Measurements from ENCODE around the gene GNG5. TPM values are rescaled to one million over a fixed set of nuclear protein-coding genes. Genes with fewer than 3 reads are reported as not detected.
"Not testable (repeated sequence)": the region's sequence is repeated elsewhere in the genome, so short reads cannot be mapped to it uniquely, and the experiment has no call there.

GNG5 gene
- 180 and 183 TPM in 2 replicates for total RNA-seq

- peak; percentile 61 for DNase-seq (ENCODE audit: extremely low read depth, low read depth, low spot score)
Measured at GRCh38 chr1:84506002-84506728, at the start of gene GNG5, which contains the start of gene SPATA1. Gene GNG5 (minus strand): TSS chr1:84506581. CDS start chr1:84506091, 490 bp downstream. Gene SPATA1 (plus strand): TSS chr1:84506386. CDS start chr1:84516360, 9,974 bp downstream.

GRCh38 chr1:84550826-84551225, 44.4 kb upstream of the GNG5 start:
- no peak for DNase-seq (ENCODE audit: extremely low read depth, low read depth, low spot score)

GRCh38 chr1:84541679-84542078, 35.3 kb upstream of the GNG5 start:
- no peak for DNase-seq (ENCODE audit: extremely low read depth, low read depth, low spot score)

GRCh38 chr1:84540759-84541158, 34.4 kb upstream of the GNG5 start:
- no peak for DNase-seq (ENCODE audit: extremely low read depth, low read depth, low spot score)

- DNase-seq (ENCODE audit: extremely low read depth, low read depth, low spot score): no peak
Measured at GRCh38 chr1:84539972-84540371, 33.6 kb upstream of the GNG5 start.

GRCh38 chr1:84538599-84538998, 32.2 kb upstream of the GNG5 start:
- no peak for DNase-seq (ENCODE audit: extremely low read depth, low read depth, low spot score)

- no peak for DNase-seq (ENCODE audit: extremely low read depth, low read depth, low spot score)
Measured at GRCh38 chr1:84525779-84526178, 19.4 kb upstream of the GNG5 start.

GRCh38 chr1:84524590-84524989, 18.2 kb upstream of the GNG5 start:
- no peak for DNase-seq (ENCODE audit: extremely low read depth, low read depth, low spot score)

- DNase-seq (ENCODE audit: extremely low read depth, low read depth, low spot score): no peak
Measured at GRCh38 chr1:84510668-84511067, 4.3 kb upstream of the GNG5 start.

GRCh38 chr1:84510165-84510564, 3.8 kb upstream of the GNG5 start:
- no peak for DNase-seq (ENCODE audit: extremely low read depth, low read depth, low spot score)

GRCh38 chr1:84509029-84509428, 2.6 kb upstream of the GNG5 start:
- DNase-seq (ENCODE audit: extremely low read depth, low read depth, low spot score): no peak

GRCh38 chr1:84508510-84508909, 2.1 kb upstream of the GNG5 start:
- DNase-seq (ENCODE audit: extremely low read depth, low read depth, low spot score): no peak

- not testable (repeated sequence) for DNase-seq (ENCODE audit: extremely low read depth, low read depth, low spot score)
Measured at GRCh38 chr1:84507887-84508286, 1.5 kb upstream of the GNG5 start.

- DNase-seq (ENCODE audit: extremely low read depth, low read depth, low spot score): peak; percentile 7
Measured at GRCh38 chr1:84506729-84507453, 510 bp upstream of the GNG5 start.

GRCh38 chr1:84505493-84506001, 834 bp downstream of the GNG5 start:
- no peak for DNase-seq (ENCODE audit: extremely low read depth, low read depth, low spot score)

- peak; percentile 7 for DNase-seq (ENCODE audit: extremely low read depth, low read depth, low spot score)
Measured at GRCh38 chr1:84504580-84505492, 1.5 kb downstream of the GNG5 start.

- DNase-seq (ENCODE audit: extremely low read depth, low read depth, low spot score): no peak
Measured at GRCh38 chr1:84502927-84503326, 3.5 kb downstream of the GNG5 start.

GRCh38 chr1:84497631-84498275, 8.6 kb downstream of the GNG5 start:
- DNase-seq (ENCODE audit: extremely low read depth, low read depth, low spot score): no peak

- DNase-seq (ENCODE audit: extremely low read depth, low read depth, low spot score): no peak
Measured at GRCh38 chr1:84496498-84496897, 9.9 kb downstream of the GNG5 start.

- DNase-seq (ENCODE audit: extremely low read depth, low read depth, low spot score): no peak
Measured at GRCh38 chr1:84493747-84494146, 12.6 kb downstream of the GNG5 start.
